Keratinocyte (primary cell): Measurements from ENCODE around the gene ADAMTS16.

Experiments used
- EZH2 ChIP-seq: IDR thresholded peaks from one replicate; pipeline ENCODE4 v1.6.1; 2012; ENCODE audit warnings: inconsistent platforms, mild to moderate bottlenecking, low read length, moderate library complexity
- TF ChIP-seq, protein P1 (sequence below), 3 experiments: IDR thresholded peaks in 1 of 3; conservative IDR thresholded peaks in 1 of 3; optimal IDR thresholded peaks in 1 of 3; 2 replicates in 2 of 3; 3 replicates in 1 of 3; pipeline versions ENCODE3 to v1.5.1; 2011; ENCODE audit warnings: low read length in 3 of 3, mild to moderate bottlenecking in 3 of 3, moderate library complexity in 2 of 3, control low read depth in 1 of 3, inconsistent platforms in 1 of 3; ENCODE audit not compliant: insufficient read depth in 2 of 3; ENCODE audit errors: extremely low read depth in 1 of 3

DNA sequence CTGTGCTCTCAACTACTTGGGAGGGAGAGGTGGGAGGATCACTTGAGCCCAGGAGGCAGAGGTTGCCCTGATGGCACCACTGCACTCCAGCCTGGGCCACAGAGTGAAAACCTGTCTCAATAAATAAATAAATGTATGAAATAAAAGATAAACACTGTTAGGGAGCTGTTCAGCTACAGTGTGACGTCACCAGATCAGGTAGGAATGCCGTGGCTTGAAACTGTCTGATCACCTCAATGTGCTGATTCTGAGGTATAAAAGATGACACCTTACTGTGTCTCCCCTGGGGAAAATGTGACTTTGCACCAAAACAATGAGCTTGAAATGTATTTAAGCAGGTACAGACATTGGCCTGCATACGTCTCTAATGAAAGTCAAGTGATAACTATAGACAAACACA, 133.3 kb downstream of the ADAMTS16 start:
- TF ChIP-seq, protein P1, sequence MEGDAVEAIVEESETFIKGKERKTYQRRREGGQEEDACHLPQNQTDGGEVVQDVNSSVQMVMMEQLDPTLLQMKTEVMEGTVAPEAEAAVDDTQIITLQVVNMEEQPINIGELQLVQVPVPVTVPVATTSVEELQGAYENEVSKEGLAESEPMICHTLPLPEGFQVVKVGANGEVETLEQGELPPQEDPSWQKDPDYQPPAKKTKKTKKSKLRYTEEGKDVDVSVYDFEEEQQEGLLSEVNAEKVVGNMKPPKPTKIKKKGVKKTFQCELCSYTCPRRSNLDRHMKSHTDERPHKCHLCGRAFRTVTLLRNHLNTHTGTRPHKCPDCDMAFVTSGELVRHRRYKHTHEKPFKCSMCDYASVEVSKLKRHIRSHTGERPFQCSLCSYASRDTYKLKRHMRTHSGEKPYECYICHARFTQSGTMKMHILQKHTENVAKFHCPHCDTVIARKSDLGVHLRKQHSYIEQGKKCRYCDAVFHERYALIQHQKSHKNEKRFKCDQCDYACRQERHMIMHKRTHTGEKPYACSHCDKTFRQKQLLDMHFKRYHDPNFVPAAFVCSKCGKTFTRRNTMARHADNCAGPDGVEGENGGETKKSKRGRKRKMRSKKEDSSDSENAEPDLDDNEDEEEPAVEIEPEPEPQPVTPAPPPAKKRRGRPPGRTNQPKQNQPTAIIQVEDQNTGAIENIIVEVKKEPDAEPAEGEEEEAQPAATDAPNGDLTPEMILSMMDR (optimal IDR thresholded peaks at IDR 0.05 in 1 of 3, IDR thresholded peaks at IDR 0.05 in 1 of 3, conservative IDR thresholded peaks at IDR 0.05 in 1 of 3; ENCODE audit: extremely low read depth in 1 of 3, insufficient read depth in 2 of 3, low read length in 3 of 3), result no peak
- no peak for TF ChIP-seq EZH2
